ENCODE measurements around the gene SKIC8.

Gene SKIC8

GRCh38 chr15:78313383-78313782 lies 14.0 kb upstream of the SKIC8 start:
- Histone ChIP-seq H3K36me3 (no peaks in the 10 kb centered on the region), H3K4me3 (ENCODE audit: low read depth, low read length) (no peak overlapping the region), H3K27me3 (ENCODE audit: insufficient read depth, low read depth, severe bottlenecking) (no peaks in the 10 kb centered on the region), H3K27ac (no peak overlapping the region), H3K9me3 (ENCODE audit: severe bottlenecking) (no peaks in the 10 kb centered on the region)
- DNase-seq, result no peak
- TF ChIP-seq, protein P1, sequence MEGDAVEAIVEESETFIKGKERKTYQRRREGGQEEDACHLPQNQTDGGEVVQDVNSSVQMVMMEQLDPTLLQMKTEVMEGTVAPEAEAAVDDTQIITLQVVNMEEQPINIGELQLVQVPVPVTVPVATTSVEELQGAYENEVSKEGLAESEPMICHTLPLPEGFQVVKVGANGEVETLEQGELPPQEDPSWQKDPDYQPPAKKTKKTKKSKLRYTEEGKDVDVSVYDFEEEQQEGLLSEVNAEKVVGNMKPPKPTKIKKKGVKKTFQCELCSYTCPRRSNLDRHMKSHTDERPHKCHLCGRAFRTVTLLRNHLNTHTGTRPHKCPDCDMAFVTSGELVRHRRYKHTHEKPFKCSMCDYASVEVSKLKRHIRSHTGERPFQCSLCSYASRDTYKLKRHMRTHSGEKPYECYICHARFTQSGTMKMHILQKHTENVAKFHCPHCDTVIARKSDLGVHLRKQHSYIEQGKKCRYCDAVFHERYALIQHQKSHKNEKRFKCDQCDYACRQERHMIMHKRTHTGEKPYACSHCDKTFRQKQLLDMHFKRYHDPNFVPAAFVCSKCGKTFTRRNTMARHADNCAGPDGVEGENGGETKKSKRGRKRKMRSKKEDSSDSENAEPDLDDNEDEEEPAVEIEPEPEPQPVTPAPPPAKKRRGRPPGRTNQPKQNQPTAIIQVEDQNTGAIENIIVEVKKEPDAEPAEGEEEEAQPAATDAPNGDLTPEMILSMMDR (IDR thresholded peaks at IDR 0.05; ENCODE audit: low read depth, low read length), result no peak

GRCh38 chr15:78312957-78313356 lies 13.5 kb upstream of the SKIC8 start:
- H3K36me3 ChIP-seq, result no peaks in the 10 kb centered on the region

GRCh38 chr15:78312536-78312935 lies 13.1 kb upstream of the SKIC8 start:
- Histone ChIP-seq H3K9me3 (ENCODE audit: severe bottlenecking) (no peaks in the 10 kb centered on the region), H3K27me3 (ENCODE audit: insufficient read depth, low read depth, severe bottlenecking) (no peaks in the 10 kb centered on the region), H3K36me3 (no peaks in the 10 kb centered on the region), H3K27ac (no peak overlapping the region), H3K4me3 (ENCODE audit: low read depth, low read length) (no peak overlapping the region)
- TF ChIP-seq, protein P1 (IDR thresholded peaks at IDR 0.05; ENCODE audit: low read depth, low read length), result no peak
- no peak for DNase-seq

More at GRCh38 chr15:78312957-78313356, 13.5 kb upstream of the SKIC8 start:
- no peak for DNase-seq
- Histone ChIP-seq H3K27ac (no peak overlapping the region), H3K27me3 (ENCODE audit: insufficient read depth, low read depth, severe bottlenecking) (no peaks in the 10 kb centered on the region), H3K9me3 (ENCODE audit: severe bottlenecking) (no peaks in the 10 kb centered on the region), H3K4me3 (ENCODE audit: low read depth, low read length) (no peak overlapping the region)
- TF ChIP-seq, protein P1 (IDR thresholded peaks at IDR 0.05; ENCODE audit: low read depth, low read length), result no peak

GRCh38 chr15:78311292-78311691 lies 11.9 kb upstream of the SKIC8 start:
- no peaks in the 10 kb centered on the region for H3K27me3 ChIP-seq (ENCODE audit: insufficient read depth, low read depth, severe bottlenecking)
- no peak for DNase-seq

GRCh38 chr15:78308422-78309032 lies 9.1 kb upstream of the SKIC8 start:
- Histone ChIP-seq H3K27ac (no peak overlapping the region), H3K36me3 (no peaks in the 10 kb centered on the region), H3K4me3 (ENCODE audit: low read depth, low read length) (no peak overlapping the region), H3K9me3 (ENCODE audit: severe bottlenecking) (no peaks in the 10 kb centered on the region), H3K27me3 (ENCODE audit: insufficient read depth, low read depth, severe bottlenecking) (no peaks in the 10 kb centered on the region)
- TF ChIP-seq, protein P1 (IDR thresholded peaks at IDR 0.05; ENCODE audit: low read depth, low read length), result peak; percentile 98
- peak; percentile 85 for DNase-seq

More at GRCh38 chr15:78311292-78311691, 11.9 kb upstream of the SKIC8 start:
- Histone ChIP-seq H3K4me3 (ENCODE audit: low read depth, low read length) (no peak overlapping the region), H3K27ac (no peak overlapping the region), H3K36me3 (no peaks in the 10 kb centered on the region), H3K9me3 (ENCODE audit: severe bottlenecking) (no peaks in the 10 kb centered on the region)
- TF ChIP-seq, protein P1 (IDR thresholded peaks at IDR 0.05; ENCODE audit: low read depth, low read length), result no peak

- Histone ChIP-seq H3K27ac (no peak overlapping the region), H3K36me3 (no peaks in the 10 kb centered on the region), H3K9me3 (ENCODE audit: severe bottlenecking) (no peaks in the 10 kb centered on the region), H3K4me3 (ENCODE audit: low read depth, low read length) (no peak overlapping the region), H3K27me3 (ENCODE audit: insufficient read depth, low read depth, severe bottlenecking) (no peaks in the 10 kb centered on the region)
- TF ChIP-seq, protein P1 (IDR thresholded peaks at IDR 0.05; ENCODE audit: low read depth, low read length), result no peak
- no peak for DNase-seq
Observed at GRCh38 chr15:78307976-78308375, 8.6 kb upstream of the SKIC8 start.

Measured in WERI-Rb-1 (cell line).